ENCODE data around the gene MLLT10.

MLLT10 gene

DNA sequence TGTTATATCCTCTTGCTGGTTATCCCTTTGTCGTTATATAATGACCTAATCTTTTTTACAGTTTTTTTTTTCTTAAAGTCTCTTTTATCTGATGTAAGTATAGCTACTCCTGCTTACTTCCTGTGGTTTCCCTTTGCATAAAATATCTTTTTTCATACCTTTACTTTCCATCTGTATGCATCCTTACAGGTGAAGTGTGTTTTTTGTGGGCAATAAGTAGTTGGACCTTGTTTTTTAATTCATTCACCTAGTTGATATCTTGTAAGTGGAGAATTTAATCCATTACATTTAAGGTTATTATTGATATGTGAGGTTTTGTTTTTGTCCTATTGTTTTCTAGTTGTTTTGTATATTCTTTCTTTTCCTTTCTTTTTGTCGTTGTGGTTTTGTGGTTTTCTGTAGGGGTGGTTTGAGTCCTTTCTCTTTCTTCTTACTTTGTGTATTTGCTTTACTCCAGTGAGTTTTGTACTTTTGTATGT is 168.6 kb downstream of the MLLT10 start:
- peaks cover 15% of the 10 kb centered on the region for H3K79me1 ChIP-seq (replicated peaks; ENCODE audit: low read length, poor library complexity, severe bottlenecking)
- H3K4me3 ChIP-seq (ENCODE audit: insufficient read depth in 1 of 2, low read depth in 1 of 2, low read length in 2 of 2) = no peak overlapping the region
- no peak overlapping the region for H4K8ac ChIP-seq (ENCODE audit: low read length)
- no peak overlapping the region for H3K4me2 ChIP-seq (ENCODE audit: low read length, poor library complexity, severe bottlenecking)
- H4K91ac ChIP-seq (ENCODE audit: low read length) = no peak overlapping the region
- H3K9me3 ChIP-seq (ENCODE audit: control insufficient read depth, low read length) = peaks cover 27% of the 10 kb centered on the region
- no peak overlapping the region for H2AFZ ChIP-seq (ENCODE audit: low read depth, low read length)
- no peak overlapping the region for H3K4ac ChIP-seq (ENCODE audit: low read depth in 1 of 2, low read length in 2 of 2)
- no peak overlapping the region for H2BK5ac ChIP-seq (ENCODE audit: low read depth, low read length, poor library complexity, severe bottlenecking)
- no peak overlapping the region for H2BK12ac ChIP-seq (ENCODE audit: low read length in 2 of 2)
- H2AK5ac ChIP-seq (ENCODE audit: low read length, severe bottlenecking) = no peak overlapping the region
- peaks cover 3 to 26% of the 10 kb centered on the region in 2 experiments for H3K36me3 ChIP-seq (ENCODE audit: control insufficient read depth in 1 of 2, insufficient read depth in 2 of 2, low read depth in 1 of 2, low read length in 2 of 2)
- H3K27ac ChIP-seq (ENCODE audit: low read length, poor library complexity, severe bottlenecking) = no peak overlapping the region
- DNase-seq = no peak
- no CpG with 5 or more reads among the region's 2 CpGs for WGBS
- no peak overlapping the region for H2BK120ac ChIP-seq (ENCODE audit: low read depth, low read length)
- no peak overlapping the region for H3K18ac ChIP-seq (ENCODE audit: low read depth in 1 of 2, low read length in 2 of 2)
- no peaks in the 10 kb centered on the region for H3K27me3 ChIP-seq (ENCODE audit: control insufficient read depth in 1 of 2, insufficient read depth in 1 of 2, low read length in 2 of 2)
- H3K9ac ChIP-seq (ENCODE audit: low read length) = no peak overlapping the region
- no peak overlapping the region for H3K23ac ChIP-seq (ENCODE audit: low read length in 2 of 2)
- H3K4me1 ChIP-seq (ENCODE audit: control insufficient read depth, insufficient read depth, low read depth, low read length) = peaks cover 4% of the 10 kb centered on the region
- no peak overlapping the region for H3K14ac ChIP-seq (ENCODE audit: low read length in 2 of 2)
- H2BK15ac ChIP-seq (ENCODE audit: low read depth, poor library complexity, severe bottlenecking) = no peak overlapping the region

DNA sequence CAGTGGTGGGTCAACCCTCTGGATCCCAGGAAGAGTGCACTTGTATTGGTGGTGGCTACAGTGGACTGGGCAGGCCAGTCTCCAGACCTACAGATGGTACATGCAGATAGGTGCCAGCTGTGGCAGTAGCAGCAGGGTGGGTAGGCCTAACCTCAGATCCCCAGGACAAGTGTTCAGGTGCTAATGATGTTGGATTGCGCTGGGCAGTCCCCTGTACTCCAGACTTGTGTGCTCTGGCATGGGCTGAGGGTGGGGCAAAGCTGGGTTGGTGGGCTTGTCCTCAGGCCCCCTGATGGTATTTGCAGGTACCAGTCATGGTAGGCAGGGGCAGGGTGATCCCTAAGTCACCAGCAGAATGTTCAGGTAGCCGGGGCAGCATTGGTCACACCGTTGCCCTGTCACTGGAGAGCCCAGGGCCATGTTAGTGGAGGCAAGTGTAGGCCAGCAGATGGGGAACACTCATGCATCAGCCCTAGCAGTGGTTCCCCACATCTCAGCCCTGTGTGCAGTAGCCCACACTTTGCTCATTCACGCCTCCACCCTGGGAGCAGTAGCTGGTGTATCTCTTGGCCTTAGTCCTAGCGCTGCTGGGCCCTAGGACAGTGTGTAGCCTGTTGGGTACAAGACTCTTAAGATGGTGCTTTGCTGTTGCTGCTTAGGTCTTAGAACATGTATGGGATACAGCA is 171.3 kb downstream of the MLLT10 start:
- H2AFZ ChIP-seq (ENCODE audit: low read depth, low read length) = no peak overlapping the region
- H3K4ac ChIP-seq (ENCODE audit: low read depth in 1 of 2, low read length in 2 of 2) = no peak overlapping the region
- H3K14ac ChIP-seq (ENCODE audit: low read length in 2 of 2) = no peak overlapping the region
- no peak overlapping the region for H3K4me3 ChIP-seq (ENCODE audit: insufficient read depth in 1 of 2, low read depth in 1 of 2, low read length in 2 of 2)
- H3K9ac ChIP-seq (ENCODE audit: low read length) = no peak overlapping the region
- no peak overlapping the region for H3K18ac ChIP-seq (ENCODE audit: low read depth in 1 of 2, low read length in 2 of 2)
- no peak overlapping the region for H3K23ac ChIP-seq (ENCODE audit: low read length in 2 of 2)
- H2AK5ac ChIP-seq (ENCODE audit: low read length, severe bottlenecking) = no peak overlapping the region
- no peak for DNase-seq
- peaks cover 4% of the 10 kb centered on the region for H3K4me1 ChIP-seq (ENCODE audit: control insufficient read depth, insufficient read depth, low read depth, low read length)
- peaks cover 5 to 34% of the 10 kb centered on the region in 2 experiments for H3K36me3 ChIP-seq (ENCODE audit: control insufficient read depth in 1 of 2, insufficient read depth in 2 of 2, low read depth in 1 of 2, low read length in 2 of 2)
- H4K91ac ChIP-seq (ENCODE audit: low read length) = no peak overlapping the region
- no peak overlapping the region for H3K27ac ChIP-seq (ENCODE audit: low read length, poor library complexity, severe bottlenecking)
- H2BK15ac ChIP-seq (ENCODE audit: low read depth, poor library complexity, severe bottlenecking) = no peak overlapping the region
- no peak overlapping the region for H2BK120ac ChIP-seq (ENCODE audit: low read depth, low read length)
- no peak overlapping the region for H3K4me2 ChIP-seq (ENCODE audit: low read length, poor library complexity, severe bottlenecking)
- no peaks in the 10 kb centered on the region for H3K27me3 ChIP-seq (ENCODE audit: control insufficient read depth in 1 of 2, insufficient read depth in 1 of 2, low read length in 2 of 2)
- 99% methylated on average over 5 of the region's 5 CpGs for WGBS
- H4K8ac ChIP-seq (ENCODE audit: low read length) = no peak overlapping the region
- no peak overlapping the region for H2BK5ac ChIP-seq (ENCODE audit: low read depth, low read length, poor library complexity, severe bottlenecking)
- H3K79me1 ChIP-seq (replicated peaks; ENCODE audit: low read length, poor library complexity, severe bottlenecking) = peaks cover 16% of the 10 kb centered on the region
- no peak overlapping the region for H2BK12ac ChIP-seq (ENCODE audit: low read length in 2 of 2)
- peaks cover 5% of the 10 kb centered on the region for H3K9me3 ChIP-seq (ENCODE audit: control insufficient read depth, low read length)

DNA sequence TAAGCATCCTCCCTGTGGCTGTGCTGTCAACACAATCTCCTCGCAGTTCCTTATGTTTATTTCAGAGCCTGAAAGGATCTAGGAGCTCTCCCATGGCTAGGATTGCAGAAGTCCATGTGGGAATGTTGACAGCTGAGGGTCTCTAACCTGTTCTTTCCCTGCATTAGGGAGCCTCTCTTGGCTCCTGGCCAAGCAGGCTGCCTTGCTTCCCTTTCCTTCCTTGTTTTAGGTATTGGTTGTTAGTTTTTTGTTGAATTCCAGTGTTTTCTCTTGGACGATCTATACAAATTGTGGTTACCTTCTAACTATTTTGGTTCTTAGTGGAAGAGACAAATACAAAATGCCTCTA is 171.8 kb downstream of the MLLT10 start:
- Histone ChIP-seq H3K9me3 (ENCODE audit: control insufficient read depth, low read length) (peaks cover under 1% of the 10 kb centered on the region), H4K8ac (ENCODE audit: low read length) (no peak overlapping the region), H2AK5ac (ENCODE audit: low read length, severe bottlenecking) (no peak overlapping the region), H2BK15ac (ENCODE audit: low read depth, poor library complexity, severe bottlenecking) (no peak overlapping the region), H2AFZ (ENCODE audit: low read depth, low read length) (no peak overlapping the region), H3K79me1 (replicated peaks; ENCODE audit: low read length, poor library complexity, severe bottlenecking) (peaks cover 16% of the 10 kb centered on the region), H3K4me1 (ENCODE audit: control insufficient read depth, insufficient read depth, low read depth, low read length) (peaks cover 4% of the 10 kb centered on the region), H3K27me3 (ENCODE audit: control insufficient read depth in 1 of 2, insufficient read depth in 1 of 2, low read length in 2 of 2) (no peaks in the 10 kb centered on the region), H3K36me3 (ENCODE audit: control insufficient read depth in 1 of 2, insufficient read depth in 2 of 2, low read depth in 1 of 2, low read length in 2 of 2) (peaks cover 5 to 33% of the 10 kb centered on the region in 2 experiments), H3K4ac (ENCODE audit: low read depth in 1 of 2, low read length in 2 of 2) (no peak overlapping the region), H2BK5ac (ENCODE audit: low read depth, low read length, poor library complexity, severe bottlenecking) (no peak overlapping the region), H2BK12ac (ENCODE audit: low read length in 2 of 2) (no peak overlapping the region), H4K91ac (ENCODE audit: low read length) (no peak overlapping the region), H3K4me3 (ENCODE audit: insufficient read depth in 1 of 2, low read depth in 1 of 2, low read length in 2 of 2) (no peak overlapping the region), H3K9ac (ENCODE audit: low read length) (no peak overlapping the region), H3K4me2 (ENCODE audit: low read length, poor library complexity, severe bottlenecking) (no peak overlapping the region), H3K23ac (ENCODE audit: low read length in 2 of 2) (no peak overlapping the region), H3K14ac (ENCODE audit: low read length in 2 of 2) (no peak overlapping the region), H3K18ac (ENCODE audit: low read depth in 1 of 2, low read length in 2 of 2) (no peak overlapping the region), H2BK120ac (ENCODE audit: low read depth, low read length) (no peak overlapping the region), H3K27ac (ENCODE audit: low read length, poor library complexity, severe bottlenecking) (no peak overlapping the region)
- 95% methylated on average over 1 of the region's 2 CpGs for WGBS
- no peak for DNase-seq

DNA sequence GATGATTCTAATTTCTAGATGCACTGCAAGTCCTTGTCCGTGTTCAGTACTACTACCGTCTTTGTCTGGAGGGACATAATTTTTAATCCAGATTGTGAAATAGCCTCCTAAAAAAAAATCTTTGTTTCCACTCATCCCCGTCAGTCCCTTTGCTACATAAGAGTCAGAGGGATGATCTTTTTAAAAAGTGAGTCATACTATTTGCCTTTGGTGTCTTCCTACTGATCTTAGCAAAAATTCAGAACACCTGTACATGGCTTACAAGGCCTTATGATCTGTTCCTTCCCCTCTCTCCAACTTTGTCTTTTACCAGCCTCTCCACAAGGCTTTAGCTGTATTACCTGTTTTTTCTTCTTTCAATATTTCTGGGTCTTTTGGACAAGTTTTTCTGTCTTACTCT is 173.5 kb downstream of the MLLT10 start:
- no peak overlapping the region for H3K4me3 ChIP-seq (ENCODE audit: insufficient read depth in 1 of 2, low read depth in 1 of 2, low read length in 2 of 2)
- no peak overlapping the region for H4K91ac ChIP-seq (ENCODE audit: low read length)
- H3K27ac ChIP-seq (ENCODE audit: low read length, poor library complexity, severe bottlenecking) = no peak overlapping the region
- 100% methylated on average over 3 of the region's 3 CpGs for WGBS
- H3K9ac ChIP-seq (ENCODE audit: low read length) = no peak overlapping the region
- no peak overlapping the region for H3K4ac ChIP-seq (ENCODE audit: low read depth in 1 of 2, low read length in 2 of 2)
- DNase-seq = no peak
- H3K27me3 ChIP-seq (ENCODE audit: control insufficient read depth in 1 of 2, insufficient read depth in 1 of 2, low read length in 2 of 2) = no peaks in the 10 kb centered on the region
- no peak overlapping the region for H3K18ac ChIP-seq (ENCODE audit: low read depth in 1 of 2, low read length in 2 of 2)
- no peak overlapping the region for H2AFZ ChIP-seq (ENCODE audit: low read depth, low read length)
- peaks cover 4% of the 10 kb centered on the region for H3K4me1 ChIP-seq (ENCODE audit: control insufficient read depth, insufficient read depth, low read depth, low read length)
- H3K14ac ChIP-seq (ENCODE audit: low read length in 2 of 2) = no peak overlapping the region
- peaks cover 9 to 36% of the 10 kb centered on the region in 2 experiments for H3K36me3 ChIP-seq (ENCODE audit: control insufficient read depth in 1 of 2, insufficient read depth in 2 of 2, low read depth in 1 of 2, low read length in 2 of 2)
- peaks cover 24% of the 10 kb centered on the region for H3K79me1 ChIP-seq (replicated peaks; ENCODE audit: low read length, poor library complexity, severe bottlenecking)
- H3K4me2 ChIP-seq (ENCODE audit: low read length, poor library complexity, severe bottlenecking) = no peak overlapping the region
- H2BK120ac ChIP-seq (ENCODE audit: low read depth, low read length) = no peak overlapping the region
- no peak overlapping the region for H4K8ac ChIP-seq (ENCODE audit: low read length)
- H2BK15ac ChIP-seq (ENCODE audit: low read depth, poor library complexity, severe bottlenecking) = no peak overlapping the region
- no peak overlapping the region for H3K23ac ChIP-seq (ENCODE audit: low read length in 2 of 2)
- H2AK5ac ChIP-seq (ENCODE audit: low read length, severe bottlenecking) = no peak overlapping the region
- no peaks in the 10 kb centered on the region for H3K9me3 ChIP-seq (ENCODE audit: control insufficient read depth, low read length)
- no peak overlapping the region for H2BK12ac ChIP-seq (ENCODE audit: low read length in 2 of 2)
- H2BK5ac ChIP-seq (ENCODE audit: low read depth, low read length, poor library complexity, severe bottlenecking) = no peak overlapping the region
